GM10248 (cell line): Measurements from ENCODE around the gene GLS.

ENCODE experiments used
- CTCF ChIA-PET: fragments of 300-600 bp; sonication (Branson Sonifier 250); formaldehyde crosslinking; extraction: SDS; loops from one replicate; lab custom pipeline; 2021; ENCODE audit warnings: antibody characterized with exemption; lab: Yijun Ruan, JAX
- POLR2A ChIA-PET: fragments of 350-650 bp; sonication (Branson Sonifier 250); formaldehyde crosslinking; extraction: SDS; loops from one replicate; lab custom pipeline; 2020; ENCODE audit warnings: antibody characterized with exemption; lab: Yijun Ruan, JAX
- DNase-seq: peaks from one replicate; pipeline ENCODE4 v3.0.0; 2012; ENCODE audit errors: extremely low spot score
- CTCF ChIP-seq: IDR thresholded peaks from 2 replicates; pipeline ENCODE4 v1.5.1; 2012; ENCODE audit warnings: mild to moderate bottlenecking, low read depth; ENCODE audit errors: extremely low read depth, missing control alignments, control extremely low read depth

Gene GLS

DNA sequence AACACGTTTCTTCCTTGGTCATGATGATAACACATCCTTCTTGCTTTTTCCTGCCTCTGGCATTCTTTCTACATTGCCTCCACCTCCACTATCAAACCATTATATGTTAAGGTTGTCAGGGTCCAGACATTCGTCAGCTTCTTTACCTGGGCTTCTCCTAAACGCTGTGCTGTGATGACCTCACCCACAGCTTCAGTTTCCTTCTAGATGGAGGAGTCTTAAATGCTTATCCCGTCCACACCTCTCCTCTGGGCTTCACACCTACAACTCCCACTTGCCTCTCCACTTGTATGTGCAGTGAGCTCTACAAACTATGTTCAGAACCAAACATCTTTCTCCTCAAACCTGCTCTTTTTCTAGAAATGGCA is 134.0 kb downstream of the GLS start:
- TF ChIP-seq CTCF = no peak
- DNase-seq = no peak
- CTCF ChIA-PET = interaction anchor here (0.8 to 1.7 kb wide), 4 partner anchors 21 to 231 kb away, joined by 3 to 4 read pairs (median 4); no protein-coding TSS in a partner anchor
- POLR2A ChIA-PET = no interaction called here
